Neural cell (in vitro differentiated cells): ENCODE data around the gene CCDC148. TPM values are rescaled to one million over a fixed set of nuclear protein-coding genes. Genes with fewer than 3 reads are reported as not detected.

ENCODE experiments used
- H2AFZ ChIP-seq: fragments of 200-600, 300-800 bp; sonication (generic), shearing (Covaris generic); 2 replicates; pipeline ENCODE4 v1.6.0; 2014; ENCODE audit warnings: low read depth, mild to moderate bottlenecking, antibody characterized with exemption, low read length, moderate library complexity
- H3F3A ChIP-seq: fragments of 200-600 bp; shearing (Covaris generic); 2 replicates; pipeline ENCODE4 v1.6.1; 2016; ENCODE audit warnings: mild to moderate bottlenecking, moderate library complexity, mixed read lengths, antibody characterized with exemption, low read length; ENCODE audit not compliant: insufficient read depth, poor library complexity, severe bottlenecking
- H3K27ac ChIP-seq: fragments of 200-600, 300-800 bp; sonication (generic), shearing (Covaris generic); 2 replicates; pipeline ENCODE4 v1.5.1; 2014; ENCODE audit warnings: mild to moderate bottlenecking, low read length, moderate library complexity
- H3K27me3 ChIP-seq: fragments of 300-800, 200-600 bp; sonication (generic), shearing (Covaris generic); 2 replicates; pipeline ENCODE4 v1.6.0; 2014; ENCODE audit warnings: mild to moderate bottlenecking, low read depth, low read length, moderate library complexity; ENCODE audit not compliant: insufficient read depth
- H3K36me3 ChIP-seq: fragments of 300-800, 200-600 bp; sonication (generic), shearing (Covaris generic); 2 replicates; pipeline ENCODE4 v1.5.1; 2014; ENCODE audit warnings: mild to moderate bottlenecking, antibody characterized with exemption, low read length, moderate library complexity; ENCODE audit not compliant: insufficient read depth
- H3K4me2 ChIP-seq: fragments of 300-800, 200-600 bp; sonication (generic), shearing (Covaris generic); 2 replicates; pipeline ENCODE4 v1.6.0; 2014; ENCODE audit warnings: mild to moderate bottlenecking, low read length
- H3K4me3 ChIP-seq: fragments of 300-800, 200-600 bp; sonication (generic), shearing (Covaris generic); 2 replicates; pipeline ENCODE4 v1.5.1; 2014; ENCODE audit warnings: mild to moderate bottlenecking, low read length, moderate library complexity
- H3K79me2 ChIP-seq: fragments of 200-600 bp; shearing (Covaris generic); replicated peaks from 2 replicates; pipeline ENCODE4 v1.6.0; 2014; ENCODE audit warnings: mild to moderate bottlenecking, low read length, moderate library complexity; ENCODE audit not compliant: insufficient read depth
- H3K9ac ChIP-seq: fragments of 300-800, 200-600 bp; sonication (generic), shearing (Covaris generic); 2 replicates; pipeline ENCODE4 v1.6.1; 2016; ENCODE audit warnings: mild to moderate bottlenecking, low read length, mixed read lengths
- H3K9me2 ChIP-seq: fragments of 200-600 bp; shearing (Covaris generic); 2 replicates; pipeline ENCODE4 v1.6.1; 2016; ENCODE audit warnings: mild to moderate bottlenecking, low read length, mixed read lengths; ENCODE audit not compliant: insufficient read depth
- H3K9me3 ChIP-seq: fragments of 200-600, 300-800 bp; sonication (generic), shearing (Covaris generic); 2 replicates; pipeline ENCODE4 v1.6.1; 2016; ENCODE audit warnings: mild to moderate bottlenecking, mixed run types, low read length, moderate library complexity, mixed read lengths
- H4K20me1 ChIP-seq: fragments of 200-600 bp; shearing (Covaris generic); 2 replicates; pipeline ENCODE4 v1.6.1; 2016; ENCODE audit warnings: mild to moderate bottlenecking, mixed run types; ENCODE audit not compliant: insufficient read depth
- EP300 ChIP-seq: fragments of 450-650 bp; conservative IDR thresholded peaks from 2 replicates; pipeline ENCODE4 v1.6.1; 2014; ENCODE audit warnings: antibody characterized with exemption, mild to moderate bottlenecking, moderate library complexity; ENCODE audit not compliant: poor library complexity, severe bottlenecking
- EZH2 ChIP-seq: fragments of 200-600, 300-800 bp; shearing (Covaris generic), sonication (generic); IDR thresholded peaks from 2 replicates; pipeline ENCODE4 v1.6.1; 2014; ENCODE audit warnings: antibody characterized with exemption, low read length, borderline replicate concordance, mild to moderate bottlenecking; ENCODE audit not compliant: insufficient read depth, poor library complexity, severe bottlenecking
- MXI1 ChIP-seq: fragments of 450-650 bp; conservative IDR thresholded peaks from 2 replicates; pipeline ENCODE4 v1.6.1; 2014; ENCODE audit warnings: antibody characterized with exemption, mild to moderate bottlenecking; ENCODE audit not compliant: poor library complexity, severe bottlenecking
- POLR2AphosphoS5 ChIP-seq: IDR thresholded peaks from 2 replicates; pipeline ENCODE4 v1.6.1; 2012
- RAD21 ChIP-seq: fragments of 450-650 bp; conservative IDR thresholded peaks from 2 replicates; pipeline ENCODE4 v1.6.1; 2014; ENCODE audit warnings: antibody characterized with exemption, mild to moderate bottlenecking, moderate library complexity
- SMC3 ChIP-seq: fragments of 450-650 bp; conservative IDR thresholded peaks from 2 replicates; pipeline ENCODE4 v1.6.1; 2014; ENCODE audit warnings: antibody characterized with exemption, mild to moderate bottlenecking, moderate library complexity; ENCODE audit not compliant: poor library complexity
- TAF1 ChIP-seq: IDR thresholded peaks from 2 replicates; pipeline ENCODE4 v1.6.1; 2012; ENCODE audit warnings: low read depth
- polyA plus RNA-seq: library from polyadenylated mRNA; depleted of rRNA; stranded (reverse); fragments of >200 nt; gene quantifications from 2 replicates; pipeline ENCODE4 v1.2.3, GENCODE V29; 2014
- TF ChIP-seq, protein P1 (sequence below): fragments of 450-650 bp; IDR thresholded peaks from 2 replicates; pipeline ENCODE4 v1.5.1; 2014; ENCODE audit warnings: antibody characterized with exemption, mild to moderate bottlenecking, moderate library complexity; ENCODE audit not compliant: poor library complexity, severe bottlenecking
- TF ChIP-seq, protein P2 (sequence below): IDR thresholded peaks from 2 replicates; pipeline ENCODE4 v1.6.1; 2012; ENCODE audit warnings: borderline replicate concordance

CCDC148 gene
- polyA plus RNA-seq, 1 donor from 2014 or later, result 1.8 TPM

DNA sequence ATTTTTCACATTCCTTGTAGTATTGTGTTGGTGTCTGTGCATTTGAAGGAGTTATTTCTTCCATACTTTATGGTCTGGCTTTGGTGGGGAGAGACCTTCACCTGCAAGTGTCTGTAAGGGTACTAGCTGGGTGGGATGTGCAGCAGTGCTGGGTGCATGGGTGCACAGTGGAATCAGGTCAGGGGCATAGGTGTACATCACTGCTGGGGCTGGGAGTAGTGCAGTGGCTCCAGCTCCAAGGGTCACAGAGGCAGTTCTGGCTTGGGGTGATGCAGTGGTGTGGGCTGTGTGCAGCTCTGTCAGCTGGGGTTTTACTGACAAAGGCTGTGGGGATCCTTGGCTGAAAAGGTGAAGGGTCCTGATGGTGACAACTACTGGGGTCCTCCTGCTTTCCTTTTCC lies 44.8 kb downstream of the CCDC148 start:
- no peak overlapping the region for H3K4me2 ChIP-seq

DNA sequence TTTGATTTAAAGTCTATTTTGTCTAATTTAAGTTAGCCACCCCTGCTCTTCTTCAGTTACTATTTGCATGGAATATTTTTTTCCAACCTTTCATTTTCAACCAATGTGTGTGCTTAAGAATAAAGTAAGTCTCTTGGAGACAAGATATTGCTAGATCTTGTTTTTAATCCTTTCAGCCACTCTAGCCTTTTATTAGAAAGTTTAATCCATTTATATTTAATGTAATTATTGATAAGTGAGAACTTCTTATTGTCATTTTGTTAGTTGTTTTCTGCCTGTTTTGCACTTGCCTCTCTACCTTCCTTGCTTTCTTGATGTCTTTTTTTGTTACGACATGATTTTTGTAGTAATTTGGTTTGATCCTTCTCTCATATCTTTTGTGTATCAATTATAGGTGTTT lies 46.4 kb downstream of the CCDC148 start:
- no peaks in the 10 kb centered on the region for H3K79me2 ChIP-seq

More for the DNA sequence above, 44.8 kb downstream of the CCDC148 start:
- no peak overlapping the region for H3K4me3 ChIP-seq
- no peak overlapping the region for H2AFZ ChIP-seq
- H3K9me2 ChIP-seq, result no peaks in the 10 kb centered on the region
- H3K36me3 ChIP-seq, result no peaks in the 10 kb centered on the region
- TF ChIP-seq SMC3, result no peak
- TF ChIP-seq EZH2, result no peak
- TF ChIP-seq, protein P1, sequence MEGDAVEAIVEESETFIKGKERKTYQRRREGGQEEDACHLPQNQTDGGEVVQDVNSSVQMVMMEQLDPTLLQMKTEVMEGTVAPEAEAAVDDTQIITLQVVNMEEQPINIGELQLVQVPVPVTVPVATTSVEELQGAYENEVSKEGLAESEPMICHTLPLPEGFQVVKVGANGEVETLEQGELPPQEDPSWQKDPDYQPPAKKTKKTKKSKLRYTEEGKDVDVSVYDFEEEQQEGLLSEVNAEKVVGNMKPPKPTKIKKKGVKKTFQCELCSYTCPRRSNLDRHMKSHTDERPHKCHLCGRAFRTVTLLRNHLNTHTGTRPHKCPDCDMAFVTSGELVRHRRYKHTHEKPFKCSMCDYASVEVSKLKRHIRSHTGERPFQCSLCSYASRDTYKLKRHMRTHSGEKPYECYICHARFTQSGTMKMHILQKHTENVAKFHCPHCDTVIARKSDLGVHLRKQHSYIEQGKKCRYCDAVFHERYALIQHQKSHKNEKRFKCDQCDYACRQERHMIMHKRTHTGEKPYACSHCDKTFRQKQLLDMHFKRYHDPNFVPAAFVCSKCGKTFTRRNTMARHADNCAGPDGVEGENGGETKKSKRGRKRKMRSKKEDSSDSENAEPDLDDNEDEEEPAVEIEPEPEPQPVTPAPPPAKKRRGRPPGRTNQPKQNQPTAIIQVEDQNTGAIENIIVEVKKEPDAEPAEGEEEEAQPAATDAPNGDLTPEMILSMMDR, result no peak
- no peak for TF ChIP-seq MXI1
- no peak for TF ChIP-seq TAF1
- no peak for TF ChIP-seq POLR2AphosphoS5
- TF ChIP-seq, protein P2, sequence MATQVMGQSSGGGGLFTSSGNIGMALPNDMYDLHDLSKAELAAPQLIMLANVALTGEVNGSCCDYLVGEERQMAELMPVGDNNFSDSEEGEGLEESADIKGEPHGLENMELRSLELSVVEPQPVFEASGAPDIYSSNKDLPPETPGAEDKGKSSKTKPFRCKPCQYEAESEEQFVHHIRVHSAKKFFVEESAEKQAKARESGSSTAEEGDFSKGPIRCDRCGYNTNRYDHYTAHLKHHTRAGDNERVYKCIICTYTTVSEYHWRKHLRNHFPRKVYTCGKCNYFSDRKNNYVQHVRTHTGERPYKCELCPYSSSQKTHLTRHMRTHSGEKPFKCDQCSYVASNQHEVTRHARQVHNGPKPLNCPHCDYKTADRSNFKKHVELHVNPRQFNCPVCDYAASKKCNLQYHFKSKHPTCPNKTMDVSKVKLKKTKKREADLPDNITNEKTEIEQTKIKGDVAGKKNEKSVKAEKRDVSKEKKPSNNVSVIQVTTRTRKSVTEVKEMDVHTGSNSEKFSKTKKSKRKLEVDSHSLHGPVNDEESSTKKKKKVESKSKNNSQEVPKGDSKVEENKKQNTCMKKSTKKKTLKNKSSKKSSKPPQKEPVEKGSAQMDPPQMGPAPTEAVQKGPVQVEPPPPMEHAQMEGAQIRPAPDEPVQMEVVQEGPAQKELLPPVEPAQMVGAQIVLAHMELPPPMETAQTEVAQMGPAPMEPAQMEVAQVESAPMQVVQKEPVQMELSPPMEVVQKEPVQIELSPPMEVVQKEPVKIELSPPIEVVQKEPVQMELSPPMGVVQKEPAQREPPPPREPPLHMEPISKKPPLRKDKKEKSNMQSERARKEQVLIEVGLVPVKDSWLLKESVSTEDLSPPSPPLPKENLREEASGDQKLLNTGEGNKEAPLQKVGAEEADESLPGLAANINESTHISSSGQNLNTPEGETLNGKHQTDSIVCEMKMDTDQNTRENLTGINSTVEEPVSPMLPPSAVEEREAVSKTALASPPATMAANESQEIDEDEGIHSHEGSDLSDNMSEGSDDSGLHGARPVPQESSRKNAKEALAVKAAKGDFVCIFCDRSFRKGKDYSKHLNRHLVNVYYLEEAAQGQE, result no peak
- no peak for TF ChIP-seq RAD21
- no peak for TF ChIP-seq EP300
- H3K27me3 ChIP-seq, result no peaks in the 10 kb centered on the region
- H3K9me3 ChIP-seq, result peaks cover 5% of the 10 kb centered on the region
- no peak overlapping the region for H3K9ac ChIP-seq
- H4K20me1 ChIP-seq, result no peaks in the 10 kb centered on the region
- no peaks in the 10 kb centered on the region for H3K79me2 ChIP-seq
- no peak overlapping the region for H3K27ac ChIP-seq
- H3F3A ChIP-seq, result no peaks in the 10 kb centered on the region

More for the DNA sequence above, 46.4 kb downstream of the CCDC148 start:
- H3K9me3 ChIP-seq, result no peaks in the 10 kb centered on the region
- no peaks in the 10 kb centered on the region for H4K20me1 ChIP-seq
- no peak overlapping the region for H3K27ac ChIP-seq
- no peak overlapping the region for H3K4me2 ChIP-seq
- no peaks in the 10 kb centered on the region for H3K9me2 ChIP-seq
- no peak for TF ChIP-seq POLR2AphosphoS5
- TF ChIP-seq RAD21, result no peak
- TF ChIP-seq MXI1, result no peak
- TF ChIP-seq, protein P2, result no peak
- no peak for TF ChIP-seq EP300
- TF ChIP-seq SMC3, result no peak
- no peak for TF ChIP-seq TAF1
- TF ChIP-seq EZH2, result no peak
- TF ChIP-seq, protein P1, result no peak
- no peaks in the 10 kb centered on the region for H3K27me3 ChIP-seq
- H3K9ac ChIP-seq, result no peak overlapping the region
- no peak overlapping the region for H3K4me3 ChIP-seq
- no peaks in the 10 kb centered on the region for H3F3A ChIP-seq
- H3K36me3 ChIP-seq, result no peaks in the 10 kb centered on the region
- H2AFZ ChIP-seq, result no peak overlapping the region
